NCI-H524 (cell line): ENCODE measurements around the gene USH2A.

Experiments used
- DNase-seq, 2 experiments: peaks; one replicate each; lab custom pipeline; 2025; lab: John Stamatoyannopoulos, UW

The USH2A gene

DNA sequence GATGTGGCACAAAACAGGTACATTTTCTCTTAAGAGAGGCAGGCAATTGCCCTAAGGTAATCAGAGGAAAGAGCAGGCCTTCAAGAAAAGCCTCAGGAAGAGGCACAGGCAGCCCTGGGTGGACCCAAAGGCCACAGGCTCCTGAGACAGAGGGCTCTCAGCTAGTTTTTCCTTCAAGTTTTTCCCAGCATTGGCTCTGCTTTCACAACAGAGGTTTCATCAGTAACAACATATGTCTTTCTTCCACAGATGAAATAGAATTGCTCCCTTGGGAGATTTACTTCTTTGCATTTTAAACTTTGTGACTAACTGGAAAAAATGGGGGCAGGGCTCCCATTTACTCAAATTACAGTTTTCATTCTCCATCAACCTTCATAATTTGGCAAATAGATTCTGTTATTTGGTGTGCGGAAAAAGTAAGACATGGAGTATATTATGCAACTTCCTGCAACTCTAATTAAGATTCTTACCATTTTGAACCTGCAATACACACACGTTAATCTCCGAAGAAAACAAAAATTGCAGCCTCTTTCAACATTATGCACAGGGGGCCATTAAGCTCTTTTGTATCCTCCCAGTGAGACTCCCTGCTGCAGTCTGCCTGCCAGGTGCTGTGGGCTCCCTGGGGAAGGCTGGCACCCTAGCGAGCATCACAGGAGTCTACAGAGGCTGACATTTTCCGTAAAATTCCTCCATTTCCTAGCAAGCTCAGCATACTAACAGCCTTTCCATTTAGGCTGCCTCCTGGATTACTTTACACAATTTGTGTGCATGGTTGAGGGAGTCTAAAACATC, 282.3 kb downstream of the USH2A start:
- DNase-seq, result peak; percentile 5 to 86

DNA sequence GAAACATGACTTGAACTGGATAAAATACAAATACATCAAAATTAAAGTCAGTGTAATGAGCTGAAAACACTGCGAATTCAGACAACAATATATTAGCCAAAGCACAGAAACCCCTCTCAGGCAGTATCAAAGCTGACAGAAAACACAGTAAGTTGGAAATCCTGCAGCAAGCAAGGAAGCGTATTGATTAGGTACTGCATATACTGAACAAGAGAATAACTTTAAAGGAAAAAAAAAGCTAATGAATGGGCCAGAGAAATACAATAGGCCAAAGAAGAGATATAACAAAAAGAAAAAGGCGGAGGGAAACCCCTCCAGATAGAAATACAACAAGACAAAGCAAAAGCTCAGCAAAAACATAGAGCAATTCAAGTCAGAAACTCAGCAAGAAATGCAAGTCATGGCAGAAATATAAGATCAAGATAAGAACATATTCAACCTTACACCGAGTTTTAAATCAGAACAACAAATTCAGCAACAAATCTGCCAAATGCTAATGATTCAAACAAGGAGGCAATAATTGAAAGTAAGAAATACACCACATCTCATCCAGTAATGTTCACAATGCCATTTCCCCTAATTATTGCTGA, 299.0 kb downstream of the USH2A start:
- DNase-seq, result no peak

DNA sequence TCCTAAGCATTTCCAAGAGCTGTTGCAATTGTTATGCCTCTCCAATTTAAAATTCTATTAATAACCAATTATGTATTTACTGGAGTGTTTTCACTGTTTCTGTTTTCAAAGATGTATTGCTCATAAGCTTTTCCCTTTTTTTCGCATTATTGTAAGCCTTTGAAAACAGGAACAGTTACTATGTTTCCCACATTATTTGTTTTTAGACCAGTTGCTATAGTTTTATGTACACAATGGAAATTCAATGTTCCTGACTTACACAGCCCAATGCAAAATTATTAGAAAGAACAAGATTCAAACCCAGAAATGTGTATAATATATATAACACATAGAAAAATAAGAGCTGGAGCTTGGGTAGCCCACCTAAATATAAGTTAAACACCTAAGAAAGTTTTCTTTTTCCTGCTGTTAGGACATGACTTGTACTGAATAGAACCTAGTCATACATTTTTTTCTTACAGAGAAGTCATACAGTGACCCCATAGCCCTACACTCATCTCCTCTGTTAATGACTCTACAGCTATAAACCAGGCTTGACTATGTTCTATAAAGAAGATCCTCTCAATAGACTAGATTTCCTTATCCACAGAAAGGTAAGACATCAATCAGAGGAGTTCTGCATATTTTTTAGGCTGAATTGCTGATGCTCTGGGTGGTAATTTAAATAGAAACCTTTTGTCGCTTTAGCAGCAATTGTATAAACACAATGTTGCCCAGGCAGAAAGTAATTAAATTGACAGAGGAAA, 299.6 kb downstream of the USH2A start:
- DNase-seq, result no peak

DNA sequence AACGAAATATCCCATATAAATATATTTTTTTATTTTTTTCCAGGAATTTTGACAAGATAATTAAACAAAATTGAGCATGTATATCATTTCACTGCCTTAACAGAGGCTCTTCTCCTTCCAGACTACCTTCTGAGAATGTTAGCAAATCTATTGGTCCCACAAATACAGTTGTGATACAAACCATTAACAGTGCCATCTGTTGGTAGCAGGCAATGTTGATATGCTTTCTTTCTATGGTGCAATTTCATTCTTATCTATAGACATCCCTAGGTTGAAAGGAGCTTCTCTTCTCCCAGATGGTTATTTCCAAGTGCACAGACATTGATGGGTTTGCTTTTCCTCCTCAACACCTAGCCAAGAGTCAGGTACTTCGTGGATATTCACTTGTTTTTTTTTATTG, 303.6 kb downstream of the USH2A start:
- peak in 1 of 2 experiments; percentile 43 for DNase-seq

DNA sequence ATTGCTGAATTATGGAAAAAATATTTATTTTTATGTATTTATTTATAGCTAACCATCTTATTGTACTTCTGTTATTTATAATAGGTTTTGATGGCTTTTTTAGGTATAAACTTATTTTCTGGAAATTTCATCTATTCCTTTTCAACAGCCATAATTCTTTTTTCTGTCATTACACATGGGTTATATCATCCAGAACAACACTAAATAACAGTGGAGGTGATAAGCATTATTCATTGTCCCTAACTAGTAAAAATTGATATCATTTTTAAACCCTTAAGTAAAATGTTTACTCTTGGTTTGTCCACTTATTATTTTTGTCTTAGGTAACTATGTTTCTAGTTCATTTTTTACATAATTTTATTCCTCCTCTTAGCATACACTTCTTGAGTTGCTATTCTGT, 309.1 kb downstream of the USH2A start:
- DNase-seq, result no peak

DNA sequence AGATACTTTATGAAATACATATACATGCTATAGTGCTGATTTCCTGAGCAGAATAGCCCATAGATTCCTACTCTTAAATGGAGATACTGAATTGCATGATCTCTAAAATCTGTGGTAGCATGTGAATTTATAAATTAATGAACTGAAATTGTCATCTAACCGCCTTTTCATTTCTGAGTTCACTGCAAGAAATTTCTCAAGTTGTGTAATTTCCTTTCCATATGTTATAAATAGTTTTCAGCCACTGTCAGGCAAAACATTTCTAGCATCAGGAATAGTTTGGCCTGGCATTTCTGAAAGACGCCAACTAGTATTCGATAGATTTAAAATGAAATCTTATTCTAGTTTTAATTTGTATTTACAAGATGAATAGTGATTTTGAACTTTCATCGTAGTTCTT, 310.1 kb downstream of the USH2A start:
- no peak for DNase-seq

DNA sequence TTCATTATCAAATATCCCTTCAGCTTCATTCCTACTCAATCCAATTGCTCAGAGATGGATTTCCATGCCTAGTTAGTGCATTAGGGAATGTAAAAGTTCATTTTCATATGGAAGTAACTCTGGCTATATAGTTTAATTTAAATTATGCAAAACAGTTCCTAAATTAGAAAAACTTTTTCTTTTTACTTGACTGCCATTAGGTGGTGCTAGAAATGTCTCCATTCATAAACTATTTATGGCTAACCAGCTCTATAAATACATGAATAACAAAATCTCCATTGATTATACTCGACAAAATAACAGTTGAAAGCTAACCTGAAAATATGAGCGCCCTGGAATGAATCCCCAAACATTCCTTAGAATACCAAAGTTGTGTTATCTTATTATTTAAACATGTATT, 311.4 kb downstream of the USH2A start:
- no peak for DNase-seq

DNA sequence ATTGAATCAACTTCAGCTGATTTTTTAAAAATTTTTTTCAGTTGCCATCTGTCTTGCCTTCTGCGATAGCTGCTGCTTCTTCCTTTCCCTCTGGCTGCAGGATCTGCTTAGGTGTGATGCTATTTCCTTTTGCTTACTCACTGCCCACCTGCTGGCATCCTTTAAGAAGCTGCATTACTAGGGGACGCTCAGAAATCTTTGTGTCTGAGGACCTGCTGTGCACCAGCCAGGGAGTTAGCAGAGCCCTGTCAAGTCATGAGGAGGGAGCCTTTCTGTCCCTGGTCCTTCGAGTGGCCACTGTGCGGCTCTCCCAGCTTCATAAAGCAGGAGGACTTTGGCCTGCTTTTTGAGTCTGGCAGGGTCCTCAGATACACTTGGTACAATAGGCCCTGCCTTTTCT, 327.8 kb downstream of the USH2A start:
- peak; percentile 23 to 78 for DNase-seq

DNA sequence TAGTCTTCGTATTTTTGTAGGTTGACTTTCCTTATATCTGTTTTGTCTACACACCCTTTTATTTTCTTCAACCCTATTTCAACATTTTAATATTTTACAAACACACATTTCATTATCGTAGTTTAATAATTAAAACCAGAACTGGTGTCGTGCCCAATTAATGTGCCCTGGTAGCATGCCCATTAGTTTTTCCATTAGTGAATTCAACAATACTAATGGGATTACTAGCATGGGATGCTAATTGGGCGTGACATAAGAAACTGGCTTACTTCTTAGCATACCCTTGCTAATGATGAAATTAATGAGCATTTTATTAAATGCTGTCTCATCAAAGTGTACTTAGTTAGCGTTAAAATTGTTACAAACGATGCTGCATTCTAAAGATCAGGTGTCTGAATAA, 332.7 kb downstream of the USH2A start:
- DNase-seq, result no peak

DNA sequence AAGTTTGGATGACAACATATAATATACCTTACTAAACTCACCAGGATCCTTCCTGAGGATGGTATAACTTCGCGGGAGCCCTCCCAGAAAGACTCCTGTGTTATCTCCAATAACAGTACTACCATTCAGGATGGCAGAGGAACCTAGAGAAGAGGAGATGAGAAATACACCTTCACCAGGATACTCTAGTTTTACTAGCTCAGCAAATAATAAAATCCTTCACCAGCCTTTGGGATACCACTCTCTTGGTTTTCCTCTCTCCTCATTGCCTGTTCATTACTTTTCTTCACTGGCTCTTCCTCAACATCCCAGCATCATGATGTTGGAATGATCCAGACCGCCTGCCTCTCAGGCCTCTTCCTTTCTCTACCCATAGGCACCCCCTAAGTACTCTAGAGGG, 336.6 kb downstream of the USH2A start:
- DNase-seq, result no peak

DNA sequence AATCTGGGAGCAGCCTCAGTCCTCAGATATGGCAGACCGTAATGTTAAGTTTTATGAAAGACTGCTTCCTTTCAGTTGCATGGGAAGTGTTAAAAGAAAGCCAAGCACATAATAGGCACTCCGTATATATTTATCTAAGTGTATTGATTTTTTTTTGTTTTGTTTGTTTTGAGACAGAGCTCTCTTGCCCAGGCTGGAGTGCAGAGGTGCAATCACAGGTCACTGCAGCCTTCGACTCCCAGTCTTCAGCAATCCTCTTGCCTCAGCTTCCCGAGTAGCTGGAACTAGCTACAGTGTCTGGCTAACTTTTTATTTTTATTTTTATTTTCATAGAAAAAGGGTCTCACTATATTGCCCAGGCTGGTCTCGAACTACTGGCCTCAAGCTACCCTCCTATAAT, 341.8 kb downstream of the USH2A start:
- DNase-seq, result no peak

DNA sequence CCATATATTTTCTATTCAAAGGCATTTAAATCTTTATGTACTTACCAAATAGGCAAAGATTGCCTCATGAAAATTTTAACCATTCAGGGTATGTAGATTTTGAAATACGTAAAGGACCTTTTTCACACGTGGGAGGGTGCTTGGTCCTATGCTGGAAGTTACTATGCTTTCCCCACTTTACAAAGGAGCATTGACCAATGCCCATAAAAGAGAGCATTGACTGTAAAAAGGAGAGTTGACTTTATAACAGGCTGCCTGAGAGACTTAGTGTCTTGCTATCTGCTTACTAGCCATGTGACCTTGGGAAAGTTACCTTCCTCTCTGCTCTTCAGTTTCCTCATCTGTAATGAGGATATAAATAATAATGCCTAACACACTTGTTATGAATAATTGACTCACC, 346.5 kb downstream of the USH2A start:
- no peak for DNase-seq

DNA sequence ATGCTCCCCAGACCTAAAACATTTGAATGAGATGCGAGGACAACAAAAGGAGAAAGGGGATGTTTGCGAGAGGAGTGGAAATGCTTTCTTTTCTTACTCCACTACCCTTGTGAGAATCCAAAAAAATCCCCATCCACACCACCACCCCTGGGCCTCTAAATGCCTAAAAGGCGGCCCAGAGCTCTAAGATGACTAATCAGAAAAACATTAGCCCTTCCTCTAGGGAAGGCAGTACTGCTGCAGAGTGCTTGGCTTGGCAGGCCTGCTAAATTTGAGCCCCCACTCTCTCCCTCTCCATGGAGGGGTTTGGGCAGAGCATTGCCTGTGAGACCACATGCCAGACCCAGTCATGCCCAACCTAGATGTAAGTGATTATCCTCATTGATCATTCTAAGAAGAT, 347.9 kb downstream of the USH2A start:
- DNase-seq, result no peak

DNA sequence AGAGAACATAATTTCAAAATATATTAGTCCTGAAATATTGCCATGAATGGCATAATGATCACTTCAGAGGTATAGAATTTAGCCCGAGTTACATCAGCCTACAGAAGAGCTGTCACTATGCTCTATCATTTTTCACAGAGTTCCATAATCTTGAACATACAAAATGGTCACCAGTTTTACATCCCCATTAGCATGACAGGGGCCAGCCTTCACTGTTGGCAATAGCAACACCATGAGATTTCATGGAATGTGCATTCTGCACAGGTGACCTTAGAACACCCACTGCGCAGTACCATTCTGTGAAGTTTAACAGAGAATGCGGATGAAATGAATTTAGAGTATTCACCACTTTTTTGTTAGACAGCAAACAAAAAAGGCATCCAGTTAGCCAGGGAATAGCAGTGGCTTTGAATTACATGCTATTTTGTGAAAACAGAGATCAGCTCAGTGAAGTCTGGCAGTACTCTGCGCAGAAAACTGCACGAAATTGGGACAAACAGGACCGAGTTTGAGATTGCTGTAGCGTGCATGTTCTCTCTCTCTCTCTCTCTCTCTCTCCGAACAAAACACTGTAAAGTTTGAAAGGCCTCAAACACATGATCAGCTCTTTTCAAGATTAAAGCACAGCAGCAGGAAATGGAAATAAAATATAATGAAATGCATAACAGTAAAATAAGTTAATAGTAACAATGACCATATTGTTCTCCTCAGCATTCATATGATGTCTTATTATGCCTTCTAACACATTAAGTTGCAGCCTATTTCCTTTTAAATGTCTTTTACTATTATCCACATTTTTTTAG, 349.3 kb downstream of the USH2A start:
- no peak for DNase-seq

DNA sequence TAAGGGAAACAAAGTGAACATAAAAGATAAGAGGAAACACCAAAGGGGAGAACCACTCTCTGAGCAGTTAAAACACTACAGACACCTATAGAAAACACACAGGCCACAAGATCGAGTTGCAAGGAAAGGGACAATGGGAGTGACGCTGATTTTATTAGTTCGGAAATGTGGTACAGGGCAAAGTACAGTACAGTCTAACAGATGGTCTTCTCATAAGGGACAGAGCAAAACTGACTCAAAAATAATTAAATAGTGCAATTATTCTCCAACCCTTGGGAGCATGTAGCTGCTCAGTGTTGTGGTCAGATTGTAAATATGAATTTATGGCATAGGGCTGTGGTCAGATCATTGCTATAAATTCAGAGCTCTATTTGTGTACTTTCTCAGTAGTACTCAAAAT, 352.0 kb downstream of the USH2A start:
- no peak for DNase-seq

DNA sequence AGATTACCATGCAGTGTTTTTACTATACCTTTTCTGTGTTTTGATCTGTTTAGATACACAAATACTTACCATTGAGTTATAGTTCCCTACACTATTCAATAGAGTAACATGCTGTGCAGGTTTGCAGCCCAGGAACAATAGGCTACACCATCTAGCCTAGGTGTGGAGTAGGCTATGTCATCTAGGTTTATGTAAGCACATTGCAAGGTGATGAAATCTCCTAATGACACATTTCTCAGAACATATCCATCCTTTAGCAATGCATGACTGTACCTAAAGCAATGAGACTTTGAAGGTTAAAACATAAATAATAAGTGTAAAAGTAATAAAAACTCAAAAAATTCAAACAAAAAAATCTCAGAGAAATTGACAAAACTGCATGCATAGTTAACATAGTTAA, 358.6 kb downstream of the USH2A start:
- no peak for DNase-seq

DNA sequence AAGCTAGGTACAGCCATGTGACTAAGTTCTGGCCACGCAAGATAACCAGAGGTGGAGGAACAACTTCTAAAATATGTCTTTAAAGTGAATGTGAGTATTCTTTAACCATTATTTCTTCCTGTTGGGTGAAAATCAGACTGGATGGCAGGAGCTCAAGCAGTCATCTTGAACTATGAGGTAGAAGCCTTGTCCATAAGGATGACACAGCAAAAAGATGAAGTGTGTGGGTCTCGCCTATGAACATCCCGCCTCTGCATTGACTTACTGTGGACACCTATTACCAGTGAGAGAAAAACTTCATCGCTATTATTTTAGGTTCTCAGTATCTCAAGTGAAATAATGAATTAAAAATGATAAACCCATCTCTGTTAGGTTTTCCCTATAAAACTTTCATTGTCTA, 365.3 kb downstream of the USH2A start:
- no peak for DNase-seq

DNA sequence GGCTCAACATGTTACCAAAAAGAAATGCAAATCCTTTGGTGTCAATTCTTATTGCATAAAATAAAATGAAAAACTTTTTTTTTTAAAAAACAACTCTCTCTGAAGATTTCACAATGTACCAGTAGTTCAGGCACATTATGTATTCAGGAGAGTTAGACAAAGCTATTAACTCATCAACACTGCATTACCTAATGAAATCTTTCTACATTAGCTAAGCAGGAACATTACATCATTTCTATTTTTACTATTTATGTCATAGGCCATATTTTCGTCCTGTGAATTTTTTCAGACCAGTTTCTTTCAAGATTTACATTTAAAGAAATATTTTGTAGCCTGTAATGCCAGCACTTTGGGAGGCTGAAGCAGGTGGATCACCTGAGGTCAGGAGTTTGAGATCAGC, 366.2 kb downstream of the USH2A start:
- no peak for DNase-seq

DNA sequence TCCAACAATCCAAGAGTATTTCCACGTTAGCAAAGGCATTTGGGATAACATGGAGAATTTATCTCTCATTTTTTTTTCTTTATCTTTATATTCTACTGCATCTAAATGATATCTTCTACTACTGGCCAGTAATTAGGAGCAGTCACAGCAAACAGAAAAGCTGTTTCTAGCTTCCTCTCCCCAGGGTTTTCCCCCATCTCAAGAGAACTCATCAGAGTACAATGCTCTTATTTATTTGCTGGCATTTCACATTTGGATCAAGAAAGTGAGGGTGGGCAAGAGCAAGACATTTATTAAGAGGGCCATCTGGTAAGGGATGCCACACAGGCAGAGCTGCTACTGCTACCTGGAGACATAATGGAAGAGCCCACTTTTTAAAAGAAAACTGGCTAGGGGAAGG, 368.2 kb downstream of the USH2A start:
- DNase-seq, result peak; percentile 11 to 43

DNA sequence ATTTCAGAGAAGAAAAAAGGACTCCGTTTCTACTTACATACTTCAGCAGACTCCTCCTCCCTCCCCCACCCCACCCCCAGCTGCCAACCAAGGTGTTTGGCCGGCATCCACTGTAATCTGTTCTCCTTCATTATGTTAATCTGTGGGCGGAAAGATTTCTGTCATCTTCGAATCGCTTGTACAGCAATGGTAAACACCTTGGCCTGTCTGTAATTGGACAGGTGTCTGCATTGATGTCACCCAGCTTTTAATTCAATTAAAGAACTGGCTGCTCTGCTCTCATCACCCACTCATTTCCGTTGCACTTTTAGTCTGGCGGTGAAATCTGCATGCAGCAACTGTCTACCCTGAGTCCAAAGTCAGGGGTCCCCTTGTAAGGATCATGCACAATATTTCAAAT, 368.6 kb downstream of the USH2A start:
- peak; percentile 78 to 90 for DNase-seq

DNA sequence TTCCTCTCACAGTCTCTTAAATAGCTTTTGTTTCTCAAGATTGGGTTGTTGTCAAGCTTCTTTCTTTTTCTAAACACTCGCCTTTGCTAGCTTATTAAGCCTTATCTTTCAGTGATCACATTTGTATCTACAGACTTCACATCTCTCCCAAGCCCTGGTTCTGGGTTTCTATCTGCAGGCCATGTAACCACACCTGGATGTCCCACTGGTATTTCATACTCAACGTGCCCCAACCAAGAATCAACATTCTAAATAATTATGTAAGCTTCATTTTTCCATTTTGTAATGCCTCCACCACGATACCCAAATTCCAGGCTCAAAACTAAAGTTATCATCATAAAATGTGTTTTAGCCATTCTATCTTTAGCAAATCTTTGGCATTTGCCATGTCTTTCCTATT, 372.2 kb downstream of the USH2A start:
- no peak for DNase-seq

DNA sequence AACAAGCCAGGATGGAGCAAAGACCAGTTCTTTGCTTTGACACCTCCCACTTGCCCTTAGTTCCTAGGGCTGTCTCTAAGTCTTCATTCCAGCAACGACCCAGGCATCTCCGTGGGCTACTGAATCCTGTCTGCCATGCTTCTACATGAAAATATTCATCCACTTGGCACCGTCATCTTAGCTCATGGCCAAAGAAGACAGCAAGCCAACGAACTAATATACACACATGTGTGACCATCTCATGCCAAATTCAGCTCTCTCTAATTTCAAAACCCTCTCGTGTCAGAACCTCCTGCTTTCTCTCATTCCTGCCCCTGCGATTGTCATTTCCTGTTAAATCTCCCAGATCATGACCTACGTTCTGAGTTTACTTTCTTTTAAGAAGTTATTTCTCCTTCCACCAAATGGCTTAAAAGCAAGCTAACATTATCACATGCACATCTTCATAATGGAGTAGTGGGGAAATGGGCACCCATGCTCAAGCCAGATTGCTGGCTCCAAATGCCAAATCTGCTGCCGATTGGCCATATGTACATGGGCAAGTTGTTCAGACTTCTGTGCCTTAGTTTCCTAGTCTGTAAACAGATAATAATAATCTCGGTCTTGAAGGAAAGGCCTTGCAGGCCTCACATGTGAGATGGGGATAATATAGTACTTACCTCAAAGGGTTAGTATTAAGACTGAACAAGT, 373.4 kb downstream of the USH2A start:
- no peak for DNase-seq
